HCT116 (cell line): ENCODE measurements around the gene VPS37D. TPM values are rescaled to one million over a fixed set of nuclear protein-coding genes. Genes with fewer than 3 reads are reported as not detected.

Source experiments
- microRNA counts: library from miRNA; unstranded; fragments of <30 nt; microRNA quantifications from one replicate; lab custom pipeline; 2015
- microRNA-seq: library from miRNA; unstranded; fragments of <30 nt; microRNA quantifications from one replicate; pipeline ENCODE4, GENCODE V29; 2016; ENCODE audit warnings: borderline number of aligned reads
- total RNA-seq: library from RNA; stranded (reverse); gene quantifications from one replicate; pipeline ENCODE4 v1.2.1, GENCODE V29; 2021; ENCODE audit not compliant: unreplicated experiment

Gene VPS37D
- total RNA-seq, 1 experiment from 2014 or later, result 9.5 TPM

MicroRNAs within 50 kb of the gene (microRNA counts, 767-probe panel; counts per million panel counts)
- microRNA hsa-miR-4284 (lab: Ali Mortazavi, UCI), result not detected

Small RNA genes lying within 50 kb of the gene (microRNA-seq; reads per million reads assigned to microRNA genes)
- not detected for gene MIR4284

Other genes with a start within 250 kb of the VPS37D start
- gene FZD9, start 234.1 kb upstream of the VPS37D start, total RNA-seq, result 0.32 TPM
- 81.1 TPM for gene BAZ1B, start 145.5 kb upstream of the VPS37D start, total RNA-seq
- 50.4 TPM for gene BCL7B, start 110.1 kb upstream of the VPS37D start, total RNA-seq
- gene TBL2, start 89.3 kb upstream of the VPS37D start, total RNA-seq, result 55.0 TPM
- 79.4 TPM for gene MLXIPL, start 43.3 kb upstream of the VPS37D start, total RNA-seq
- 8.5 TPM for gene DNAJC30, start 15.6 kb downstream of the VPS37D start, total RNA-seq
- gene BUD23, start 15.8 kb downstream of the VPS37D start, total RNA-seq, result 168 TPM
- 39.4 TPM for gene STX1A, start 51.8 kb downstream of the VPS37D start, total RNA-seq
- gene ABHD11, start 71.0 kb downstream of the VPS37D start, total RNA-seq, result 69.8 TPM
- gene CLDN3, start 102.4 kb downstream of the VPS37D start, total RNA-seq, result 19.2 TPM
- gene CLDN4, start 163.2 kb downstream of the VPS37D start, total RNA-seq, result 234 TPM
- 30.4 TPM for gene METTL27, start 174.7 kb downstream of the VPS37D start, total RNA-seq
- gene TMEM270, start 193.3 kb downstream of the VPS37D start, total RNA-seq, result 1.1 TPM